HG02763 (cell line): ENCODE measurements around the gene GALNT9.
"Not testable (repeated sequence)": the region's sequence is repeated elsewhere in the genome, so short reads cannot be mapped to it uniquely, and the experiment has no call there.

Experiments used
- ATAC-seq: cut with Tn5 transposase; IDR thresholded peaks from one replicate; pipeline ENCODE4 v1.9.1; 2021; ENCODE audit warnings: mild to moderate bottlenecking, moderate library complexity; ENCODE audit not compliant: unreplicated experiment

The GALNT9 gene

GRCh38 chr12:132267873-132268272 lies 61.5 kb downstream of the GALNT9 start:
- ATAC-seq: no peak

GRCh38 chr12:132266802-132267201 lies 62.6 kb downstream of the GALNT9 start:
- ATAC-seq: no peak

- no peak for ATAC-seq
Measured at GRCh38 chr12:132266370-132266769, 63.0 kb downstream of the GALNT9 start.

DNA sequence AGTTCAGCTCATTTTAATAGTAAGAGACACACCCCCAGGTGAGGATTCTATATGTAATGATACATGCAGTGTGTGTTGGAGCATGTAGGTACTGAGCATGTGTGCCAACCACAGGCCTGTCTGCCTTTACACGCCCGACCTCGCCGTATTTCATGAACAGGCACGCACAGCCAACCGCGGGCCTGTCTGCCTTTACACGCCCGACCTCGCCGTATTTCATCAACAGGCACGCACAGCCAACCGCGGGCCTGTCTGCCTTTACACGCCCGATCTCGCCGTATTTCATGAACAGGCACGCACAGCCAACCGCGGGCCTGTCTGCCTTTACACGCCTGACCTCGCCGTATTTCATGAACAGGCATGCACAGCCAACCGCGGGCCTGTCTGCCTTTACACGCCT lies 63.6 kb downstream of the GALNT9 start:
- ATAC-seq: not testable (repeated sequence)

DNA sequence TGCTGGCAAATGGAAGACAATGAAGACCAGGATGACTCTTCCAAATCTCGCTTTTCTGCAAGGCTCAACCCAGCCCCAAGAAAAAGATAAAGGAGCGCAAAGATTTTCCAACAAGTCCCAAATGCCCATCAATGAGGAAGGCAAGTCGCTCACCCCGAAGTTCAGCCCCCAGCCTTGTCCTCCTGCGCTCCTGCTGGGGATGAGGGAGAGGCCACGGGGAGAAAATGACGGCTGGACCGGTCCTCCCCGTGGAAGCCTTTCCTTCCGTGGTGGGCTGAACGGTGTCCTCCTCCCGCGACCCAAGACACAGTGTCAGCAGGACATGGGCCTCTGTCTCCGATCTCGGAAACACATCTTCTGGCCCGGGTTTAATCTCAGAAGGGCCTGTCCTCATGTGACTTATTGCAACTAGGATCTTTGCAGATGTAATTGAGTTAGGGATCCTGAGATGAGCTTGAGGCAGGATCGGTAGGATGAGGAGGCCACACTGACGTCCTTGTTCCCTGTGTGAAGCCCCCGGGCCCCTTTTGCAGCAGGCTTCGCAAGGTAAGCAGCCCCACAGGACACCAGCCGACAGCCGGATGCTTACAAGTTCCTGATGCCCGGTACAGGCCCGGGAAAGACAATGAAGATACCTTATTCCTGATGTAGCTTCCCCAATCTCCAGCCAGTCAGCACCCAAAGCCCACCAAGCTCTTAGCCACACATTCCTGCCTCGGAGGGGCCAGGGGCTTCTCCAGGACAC lies 64.2 kb downstream of the GALNT9 start:
- ATAC-seq: no peak

- no peak for ATAC-seq
Measured at GRCh38 chr12:132264086-132265010, 65.0 kb downstream of the GALNT9 start.

DNA sequence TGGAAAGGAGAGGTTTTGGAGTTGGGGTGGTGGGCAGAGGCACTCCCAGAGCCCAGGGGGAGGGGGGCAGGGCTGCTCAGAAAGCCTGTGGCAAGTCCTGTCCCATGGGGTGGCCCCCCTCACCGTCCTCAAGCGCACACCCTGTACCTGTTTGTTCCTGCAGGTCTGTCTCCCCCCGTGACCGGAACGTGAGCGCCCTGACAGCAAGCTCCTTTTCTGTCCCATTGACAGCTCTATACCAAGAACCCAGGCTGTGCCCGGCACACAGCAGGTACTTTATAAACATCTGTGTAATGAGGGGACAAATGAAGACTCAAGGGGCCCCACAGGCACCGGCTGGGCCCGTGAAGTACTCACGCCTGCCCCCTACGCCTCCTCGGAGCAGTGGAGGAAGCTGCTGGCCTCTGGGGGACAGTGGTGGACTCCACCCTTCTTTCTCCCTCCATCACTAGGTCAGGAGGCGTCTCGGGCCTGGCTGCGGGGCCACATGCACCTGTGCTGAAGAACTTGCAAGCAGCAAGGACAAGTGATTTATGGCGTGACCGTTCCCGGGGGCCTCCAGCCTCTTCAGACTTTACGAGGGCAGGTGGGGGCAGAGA lies 65.8 kb downstream of the GALNT9 start:
- no peak for ATAC-seq

- ATAC-seq: no peak
Measured at GRCh38 chr12:132263061-132263360, 66.4 kb downstream of the GALNT9 start.

- ATAC-seq: no peak
Measured at GRCh38 chr12:132262256-132263060, 66.9 kb downstream of the GALNT9 start.

DNA sequence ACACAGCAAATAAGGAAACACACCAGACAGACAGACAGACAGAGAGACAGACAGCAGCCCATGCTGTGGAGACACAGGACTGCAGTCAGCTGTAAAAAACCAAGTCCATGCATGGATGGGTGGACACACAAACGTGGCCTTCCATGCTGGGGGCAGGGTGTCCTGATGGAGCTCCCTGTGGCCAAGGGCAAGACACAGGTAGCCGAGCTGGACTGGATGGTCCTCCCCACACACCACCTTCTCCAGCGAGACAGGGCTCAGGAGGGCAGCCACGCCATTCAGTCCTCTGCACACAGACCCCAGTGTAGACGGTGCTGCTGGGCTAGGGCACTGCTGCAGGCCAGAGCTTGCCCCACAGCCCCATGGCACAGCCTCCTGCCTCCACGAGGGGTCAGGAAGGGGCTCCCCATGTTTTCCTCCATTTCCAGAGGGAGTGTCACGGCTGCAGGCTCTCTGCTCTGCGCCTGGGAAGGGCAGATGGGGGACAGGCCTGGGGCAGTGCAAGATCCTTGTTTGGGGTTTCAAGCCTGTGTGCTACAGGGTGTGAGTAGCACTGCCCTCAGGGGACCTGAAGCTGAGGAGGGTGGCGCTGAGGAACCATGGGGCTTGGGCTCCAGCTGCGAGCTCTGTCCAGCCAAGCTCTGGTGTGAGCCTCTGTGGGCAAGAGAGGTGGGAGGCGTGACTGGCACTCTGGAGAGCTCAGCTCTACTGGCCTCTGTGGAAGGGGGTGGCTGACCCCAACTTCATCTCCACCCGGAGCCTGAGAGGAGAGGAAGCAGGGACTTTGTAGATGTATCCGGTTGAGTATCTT lies 67.9 kb downstream of the GALNT9 start:
- ATAC-seq: no peak

DNA sequence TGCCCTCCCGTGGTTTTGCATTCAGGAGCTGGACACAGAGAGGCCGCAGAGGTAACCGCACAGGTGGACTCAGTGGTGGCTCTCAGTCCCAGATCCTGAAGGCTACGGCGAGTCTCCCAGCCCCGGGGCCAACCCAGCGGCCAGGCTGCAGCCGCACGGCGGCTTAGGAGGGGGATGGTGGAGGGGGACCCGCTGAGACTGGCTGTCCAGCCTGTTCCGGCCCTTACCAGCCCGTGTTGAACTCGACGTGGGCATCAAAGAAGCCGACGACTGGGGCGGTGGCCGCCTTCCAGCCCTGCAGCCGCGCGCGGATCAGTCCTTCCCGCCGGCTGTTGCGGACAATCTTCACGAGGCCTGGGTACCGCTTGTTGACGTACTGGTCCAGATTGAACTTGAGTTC lies 68.7 kb downstream of the GALNT9 start:
- ATAC-seq: no peak

DNA sequence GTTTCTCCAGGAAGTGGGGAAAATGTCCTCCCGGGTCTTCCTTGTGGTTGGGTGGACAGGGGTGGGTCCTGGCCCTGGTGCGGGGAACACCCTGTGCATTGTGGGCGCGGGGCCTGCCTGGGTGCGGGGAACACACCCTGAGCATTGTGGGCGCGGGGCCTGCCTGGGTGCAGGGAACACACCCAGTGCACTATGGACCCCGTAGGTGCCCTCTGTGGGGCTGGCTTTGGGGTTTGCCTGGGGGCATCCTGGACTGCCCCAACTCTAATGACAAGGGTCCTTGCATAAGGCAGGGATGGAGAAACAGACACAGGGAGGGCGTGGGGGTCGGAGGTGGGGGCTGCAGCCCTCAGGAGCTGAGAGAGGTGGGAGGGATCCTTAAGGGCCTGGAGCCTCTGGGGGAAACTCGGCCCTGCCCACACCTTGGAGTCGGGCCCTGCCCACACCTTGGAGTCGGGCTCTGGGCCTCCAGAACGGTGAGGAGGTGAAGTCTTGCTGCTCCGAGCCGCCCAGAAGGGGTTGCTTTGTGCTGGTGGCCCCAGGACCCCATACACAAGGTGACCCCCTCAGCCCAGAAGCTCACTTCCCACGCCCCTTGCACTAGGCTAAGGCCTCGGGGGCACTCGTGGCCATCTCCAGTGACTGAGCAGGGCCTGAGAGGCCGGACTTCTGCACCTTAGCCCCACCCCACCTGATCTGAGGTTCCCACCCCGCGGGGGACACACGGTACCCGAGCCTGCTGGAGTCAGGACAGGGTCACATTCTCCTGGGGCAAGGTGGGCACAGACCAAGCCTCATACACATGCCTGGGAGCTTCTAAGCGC lies 69.3 kb downstream of the GALNT9 start:
- ATAC-seq: no peak

GRCh38 chr12:132259364-132259871 lies 70.0 kb downstream of the GALNT9 start:
- no peak for ATAC-seq

DNA sequence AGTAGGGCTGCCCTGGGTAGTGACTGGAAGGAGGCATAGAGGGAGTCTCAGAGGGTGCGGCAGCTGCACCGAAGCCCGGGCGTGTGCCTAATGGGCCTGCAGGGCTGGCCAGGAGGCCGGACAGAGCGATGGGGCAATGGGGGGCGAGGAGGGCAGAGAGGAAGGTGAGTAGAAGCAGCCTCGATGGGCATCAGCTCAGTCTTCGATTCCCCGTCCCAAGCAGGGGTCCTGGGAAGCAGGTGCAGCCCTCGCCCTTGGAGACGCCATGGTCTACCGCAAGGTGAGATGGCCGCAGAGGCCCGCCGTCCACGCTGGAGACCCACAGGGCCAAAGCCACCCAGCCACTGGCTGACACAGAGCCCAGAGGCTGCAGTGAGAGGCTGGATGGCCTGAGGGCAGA lies 70.8 kb downstream of the GALNT9 start:
- no peak for ATAC-seq

GRCh38 chr12:132257955-132258490 lies 71.4 kb downstream of the GALNT9 start:
- no peak for ATAC-seq

GRCh38 chr12:132257206-132257954 lies 72.0 kb downstream of the GALNT9 start:
- ATAC-seq: no peak

- no peak for ATAC-seq
Measured at GRCh38 chr12:132256646-132257045, 72.7 kb downstream of the GALNT9 start.

DNA sequence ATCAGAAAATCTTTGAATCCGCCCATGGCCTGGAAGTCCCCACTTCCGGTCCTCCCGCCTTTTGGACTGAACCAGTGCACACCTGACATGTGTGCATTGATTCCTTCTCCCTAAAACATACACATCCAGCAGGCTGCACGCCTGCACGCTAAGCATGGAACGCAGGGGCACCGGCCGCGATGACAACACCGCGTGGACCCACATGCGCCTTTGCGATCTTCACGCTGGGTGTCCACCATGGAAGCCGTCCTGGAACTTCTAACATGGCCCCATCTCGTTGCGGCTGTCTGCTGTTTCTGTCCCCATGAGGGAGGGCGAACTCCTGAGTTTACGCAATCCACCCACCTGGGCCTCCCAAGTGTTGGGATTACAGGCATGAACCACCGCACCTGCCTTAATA lies 73.7 kb downstream of the GALNT9 start:
- no peak for ATAC-seq
